NCI-H526 (cell line): Measurements from ENCODE around the gene AQP2.

Experiments used
- DNase-seq, 2 experiments: peaks; one replicate each; lab custom pipeline; 2025; lab: John Stamatoyannopoulos, UW

AQP2 gene

DNA sequence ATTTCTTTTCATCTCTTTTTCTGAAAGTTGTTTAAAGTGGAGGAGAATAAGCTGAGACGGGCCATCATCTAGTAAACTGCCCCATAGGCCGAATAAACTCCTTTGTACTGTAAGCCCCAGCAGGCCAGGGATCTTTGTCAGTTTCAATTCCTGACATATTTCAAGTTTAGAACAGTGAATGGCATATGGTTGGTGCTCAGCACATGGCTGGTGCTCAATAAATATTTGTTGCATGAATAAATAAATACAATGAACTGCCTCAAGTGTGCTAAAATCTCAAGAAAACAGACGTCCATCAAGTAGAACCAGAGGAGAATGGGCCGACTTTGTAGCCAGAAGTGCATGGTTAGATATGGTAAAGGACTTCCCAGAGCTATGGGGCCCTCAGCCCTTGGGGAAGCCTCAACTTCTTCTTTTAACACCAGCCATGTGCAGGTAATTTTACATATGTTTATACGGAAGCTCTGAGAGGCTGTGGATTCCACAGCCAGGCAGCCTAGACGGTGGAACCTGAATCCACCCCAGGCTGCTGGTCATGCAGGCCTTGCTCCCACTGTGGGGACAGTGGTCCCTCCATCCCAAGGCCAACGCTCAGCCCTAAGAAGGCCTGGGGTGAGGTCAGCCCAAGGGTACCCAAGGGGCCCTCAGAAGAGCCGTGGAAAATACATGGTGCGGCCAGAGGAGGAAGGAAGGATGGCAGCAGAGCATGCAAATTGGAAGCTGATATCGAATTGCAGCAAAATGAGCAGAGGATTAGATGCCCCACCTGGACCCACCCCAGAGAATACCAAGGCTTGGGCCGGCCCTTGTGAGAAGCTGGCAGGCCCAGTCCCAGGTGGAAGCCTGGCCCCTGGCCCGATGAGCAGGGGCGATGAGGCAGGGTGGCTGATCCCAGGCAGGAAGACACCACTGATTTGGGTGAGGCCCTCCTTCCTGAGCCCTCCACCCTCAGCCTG lies 8.7 kb upstream of the AQP2 start:
- DNase-seq, result peak; percentile 32 to 61

DNA sequence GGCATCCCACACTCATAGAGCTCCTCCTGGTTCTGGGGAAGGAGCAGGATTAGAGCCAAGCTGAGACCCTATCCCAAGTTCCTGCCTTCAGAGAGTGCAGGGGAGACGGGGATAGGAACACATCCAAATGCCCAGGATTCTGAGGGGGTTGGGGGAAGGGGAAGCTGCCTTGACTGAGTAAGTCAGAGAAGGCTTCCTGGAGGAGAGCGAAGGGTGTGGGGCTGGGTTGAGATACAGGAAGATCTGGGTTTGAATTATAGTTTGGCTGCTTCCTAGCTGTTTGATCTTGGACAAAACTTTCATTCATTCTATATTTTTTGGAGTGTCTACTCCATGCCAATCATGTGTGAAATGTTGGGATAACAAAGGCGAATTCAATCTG lies 8.0 kb upstream of the AQP2 start:
- no peak for DNase-seq

DNA sequence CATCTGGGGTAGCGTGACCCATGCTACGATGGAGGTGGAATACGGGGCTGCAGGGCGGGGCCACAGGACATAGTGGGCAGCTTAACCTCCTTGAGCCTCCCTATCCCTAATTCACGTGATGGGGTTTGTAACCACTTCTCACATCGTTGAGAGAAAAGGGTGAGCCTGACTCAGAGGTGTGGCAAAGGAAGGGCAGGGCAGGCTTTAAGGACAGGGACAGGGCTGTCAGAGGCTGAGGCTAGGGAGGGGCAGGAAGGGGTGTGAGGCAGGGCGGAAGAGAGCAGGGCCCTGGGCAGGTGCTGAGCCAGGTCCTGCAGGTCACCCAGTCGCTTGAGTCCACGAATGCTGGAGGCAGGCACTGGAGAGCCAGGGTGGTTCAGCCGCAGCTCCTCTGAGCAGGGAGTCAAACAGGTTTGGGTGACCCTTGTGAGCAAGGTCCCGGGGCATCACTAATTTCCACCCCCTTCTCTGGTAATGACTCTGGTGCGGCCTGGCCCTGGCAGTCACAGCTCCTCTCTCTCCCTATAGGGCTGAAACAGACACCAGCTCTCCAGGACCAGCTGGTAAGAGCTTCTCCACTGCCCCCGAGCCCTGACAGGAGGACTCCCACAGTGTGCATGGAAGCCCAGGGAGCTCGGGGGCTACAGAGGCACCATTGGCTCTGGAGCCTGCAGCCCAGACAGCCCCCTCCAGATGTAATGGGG lies 7.5 kb upstream of the AQP2 start:
- DNase-seq, result no peak

DNA sequence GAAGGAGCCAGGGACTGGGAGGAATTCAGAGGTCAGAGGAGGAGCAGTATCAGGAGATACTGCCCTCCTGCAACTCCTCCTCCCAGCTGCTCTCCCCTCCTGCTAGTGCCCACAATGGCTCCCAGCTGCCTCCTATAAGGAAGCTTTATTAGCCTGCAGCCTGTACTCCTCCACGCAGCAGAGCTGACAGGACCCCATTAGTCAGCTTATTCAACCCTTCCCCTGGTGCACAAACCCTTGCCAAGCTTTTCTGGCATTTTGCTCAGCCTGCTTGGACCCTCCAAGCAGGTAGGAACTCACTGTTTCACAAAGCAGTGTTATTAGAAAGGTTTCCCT lies 6.9 kb upstream of the AQP2 start:
- no peak for DNase-seq

DNA sequence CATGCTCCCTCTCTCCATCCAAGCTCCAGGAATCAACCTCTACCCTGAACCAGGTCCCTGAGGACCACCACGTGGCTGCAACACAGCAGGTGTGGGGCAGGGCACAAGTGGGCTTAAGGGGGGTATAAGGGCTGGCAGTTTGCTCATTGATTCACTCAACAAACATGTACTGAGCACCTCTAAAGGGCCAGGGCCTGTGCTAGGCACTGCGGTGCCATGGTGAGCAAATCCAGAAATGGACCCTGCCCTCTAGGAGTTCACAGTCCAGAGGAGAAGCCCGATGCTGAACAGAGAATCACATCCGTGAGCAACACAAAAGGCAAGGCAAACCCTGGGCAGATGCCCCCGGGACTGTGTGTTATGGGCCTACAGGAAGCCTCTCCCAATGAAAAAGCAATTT lies 6.5 kb upstream of the AQP2 start:
- no peak for DNase-seq

DNA sequence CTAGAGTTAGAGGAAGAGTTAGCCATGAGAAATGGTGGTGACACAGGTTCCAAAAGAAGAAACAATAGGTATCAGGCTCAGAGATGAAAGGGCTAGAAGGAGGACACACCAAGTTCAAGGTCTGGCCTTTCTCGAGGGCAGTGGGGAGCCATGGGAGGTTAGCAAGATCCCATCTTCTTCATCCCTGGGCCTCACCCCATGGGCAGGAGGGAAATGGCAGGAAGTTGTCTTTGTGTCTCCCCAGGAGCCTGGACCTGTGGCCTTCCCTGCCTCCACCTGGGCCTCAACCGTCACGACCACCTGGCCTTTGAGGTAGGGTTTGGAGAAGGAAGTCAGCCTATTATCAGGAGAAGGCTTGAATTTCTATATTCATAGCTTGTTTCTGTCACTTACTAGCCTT lies 5.8 kb upstream of the AQP2 start:
- DNase-seq, result no peak

DNA sequence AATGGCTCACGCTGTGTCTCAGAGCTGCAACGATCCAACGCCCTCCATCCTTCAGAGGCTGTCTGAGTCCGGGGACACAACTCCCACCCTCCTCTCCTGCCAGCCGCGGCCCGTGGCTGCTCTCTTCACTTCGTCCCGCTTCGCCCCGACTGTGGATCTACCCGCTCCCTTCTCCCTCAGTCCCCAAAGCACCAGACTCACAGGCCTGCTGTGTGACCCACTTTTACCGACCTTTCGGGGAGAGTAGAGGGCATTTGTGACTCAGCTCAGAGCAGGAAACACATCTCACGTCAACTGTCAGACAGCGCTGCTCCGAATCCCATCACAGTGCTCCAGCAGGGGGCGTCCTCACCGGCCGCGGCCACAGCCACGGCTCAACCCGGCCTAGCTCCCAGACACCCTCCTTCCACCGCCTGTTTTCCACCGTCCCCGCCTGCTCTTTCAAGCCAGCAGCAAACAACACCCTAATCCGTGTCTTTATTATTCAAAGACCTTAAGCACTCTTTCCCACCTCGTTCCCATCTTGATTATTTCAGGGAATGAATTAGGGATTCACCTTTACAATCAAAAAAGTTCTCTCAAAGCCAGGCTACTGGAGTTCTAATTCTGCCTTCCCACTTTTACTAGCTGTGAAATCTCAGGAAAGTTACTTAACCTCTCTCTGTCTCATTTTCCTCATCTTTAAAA lies 5.0 kb upstream of the AQP2 start:
- DNase-seq, result peak; percentile 24 to 85

DNA sequence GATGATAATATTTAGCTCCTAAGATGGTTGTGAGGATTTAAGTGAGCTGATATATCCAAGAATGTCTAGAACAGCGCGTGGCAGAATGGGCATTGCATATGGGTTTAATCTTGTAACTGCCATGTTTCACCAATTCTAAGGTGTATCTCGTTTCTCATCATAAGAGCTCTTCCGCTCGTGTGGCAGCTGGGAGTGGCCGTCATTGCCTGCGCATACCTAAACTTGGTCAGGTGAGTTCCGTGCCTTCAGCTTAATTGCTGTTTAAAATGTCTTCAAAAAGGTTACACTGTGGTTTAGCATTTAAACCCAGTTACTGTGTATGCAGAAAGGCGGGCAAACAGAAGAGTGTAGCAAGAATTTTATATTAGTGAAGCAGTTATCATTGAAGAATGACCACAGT lies 4.5 kb upstream of the AQP2 start:
- no peak for DNase-seq

DNA sequence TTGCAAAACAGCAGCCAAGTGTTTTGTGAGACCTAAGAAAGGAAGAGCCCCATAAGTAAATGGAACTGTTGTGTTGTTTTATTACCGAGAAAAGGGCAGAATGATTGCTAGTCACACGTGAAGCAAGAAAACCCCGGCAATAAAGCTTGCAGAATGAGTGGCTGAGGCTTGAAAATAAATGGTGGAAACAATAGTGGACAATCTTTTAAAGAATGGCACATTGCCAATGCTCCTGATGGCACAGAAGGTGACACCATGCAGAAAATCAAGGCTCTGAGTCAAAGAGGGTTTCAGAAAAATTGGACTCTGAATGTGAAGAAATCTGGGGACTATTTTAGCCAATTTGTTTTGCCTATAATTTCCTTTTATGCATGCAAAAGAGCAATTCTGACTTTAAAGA lies 4.0 kb upstream of the AQP2 start:
- DNase-seq, result no peak

DNA sequence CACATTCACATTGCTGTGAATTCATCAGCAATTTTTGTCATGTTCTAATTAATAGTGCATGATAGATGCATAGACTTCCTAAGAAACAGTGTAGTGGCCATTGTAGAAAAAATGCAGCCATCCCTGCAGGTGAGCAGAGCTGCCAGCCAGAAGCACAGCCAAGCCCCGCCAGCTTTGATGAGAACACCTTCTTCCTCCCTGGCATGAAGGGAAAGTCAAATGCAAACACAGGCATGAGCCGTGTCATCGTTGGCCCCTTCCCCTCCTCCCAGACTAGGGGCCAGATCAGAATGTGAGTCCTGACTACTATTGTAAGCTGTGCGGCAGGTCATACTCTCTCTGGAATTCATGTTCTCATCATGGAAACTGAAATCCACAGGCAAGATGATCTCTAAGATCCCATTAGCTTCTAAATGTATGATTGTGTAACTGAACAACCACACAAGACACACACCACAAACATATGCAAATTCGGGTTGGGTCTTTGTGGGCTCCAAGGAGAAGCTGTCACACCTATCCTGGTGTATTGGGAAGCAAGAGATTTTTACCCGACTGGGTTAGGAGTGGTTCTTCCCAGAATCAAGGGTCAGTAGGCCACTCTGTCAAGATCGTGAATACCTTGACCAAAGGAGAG lies 2.8 kb upstream of the AQP2 start:
- peak in 1 of 2 experiments; percentile 45 for DNase-seq

DNA sequence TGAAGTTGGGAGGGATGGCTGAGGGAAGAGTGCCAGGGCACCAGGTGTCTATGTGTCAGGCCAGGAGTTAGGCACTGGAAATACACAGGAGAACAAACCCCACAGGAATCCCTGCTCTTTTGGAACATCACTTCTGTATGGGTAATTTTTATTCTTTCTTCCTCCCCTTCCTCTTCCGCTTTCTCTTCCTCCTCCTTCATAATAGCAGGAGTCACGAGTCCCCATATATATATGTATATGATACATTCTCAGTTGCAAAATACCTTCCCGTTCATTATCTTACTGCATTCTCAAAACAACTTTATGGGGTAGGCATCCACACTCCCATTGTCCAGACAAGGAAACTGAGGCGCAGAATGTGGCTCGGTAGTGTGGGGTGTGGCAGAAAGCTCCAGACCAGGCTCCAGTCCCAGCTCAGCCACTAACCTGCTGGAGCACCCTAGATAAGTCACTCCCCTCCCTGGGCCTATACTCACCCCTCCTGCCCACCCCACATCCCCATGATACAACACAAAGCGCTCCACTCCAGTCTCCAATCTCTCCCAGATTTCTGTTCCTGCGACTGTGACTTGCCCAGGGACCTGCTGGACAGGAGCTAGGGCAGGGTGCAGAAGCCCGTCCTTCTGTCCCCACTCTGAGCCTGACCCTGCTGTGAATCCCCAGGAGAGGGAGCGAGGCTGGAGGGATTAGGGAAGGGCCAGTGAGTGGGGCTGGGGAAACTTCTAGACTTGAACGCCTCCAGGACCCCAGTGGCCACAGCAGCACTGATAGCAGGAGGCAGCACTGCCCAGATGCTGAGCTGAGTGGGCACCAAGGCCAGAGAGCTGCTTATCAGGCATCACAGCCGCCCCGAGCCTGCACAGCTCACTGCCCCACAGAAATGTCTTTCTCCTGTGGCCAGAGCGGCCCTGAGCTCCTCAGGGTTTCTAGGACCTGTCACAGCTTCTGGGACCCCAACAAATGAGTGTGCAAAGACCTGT lies 1.4 kb upstream of the AQP2 start:
- no peak for DNase-seq

DNA sequence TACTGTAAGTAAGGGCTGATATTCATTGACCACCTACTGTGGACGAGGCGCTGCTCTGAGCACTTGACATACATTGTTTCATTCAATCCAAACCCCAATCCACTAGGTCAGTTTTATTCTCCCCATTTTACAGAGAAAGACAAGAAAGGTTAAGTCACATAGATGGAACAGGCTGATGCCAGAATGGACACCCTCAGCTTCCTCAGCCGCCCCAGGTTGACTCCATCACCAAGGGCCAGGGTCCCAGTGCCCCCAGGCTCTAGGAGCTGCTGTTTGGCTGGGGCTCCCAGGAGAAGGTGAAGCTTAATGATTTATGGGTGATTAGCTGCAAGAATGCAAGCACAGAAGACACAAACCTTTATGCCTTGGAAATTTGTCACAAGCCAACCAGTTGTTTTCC lies 671 bp upstream of the AQP2 start:
- DNase-seq, result no peak

DNA sequence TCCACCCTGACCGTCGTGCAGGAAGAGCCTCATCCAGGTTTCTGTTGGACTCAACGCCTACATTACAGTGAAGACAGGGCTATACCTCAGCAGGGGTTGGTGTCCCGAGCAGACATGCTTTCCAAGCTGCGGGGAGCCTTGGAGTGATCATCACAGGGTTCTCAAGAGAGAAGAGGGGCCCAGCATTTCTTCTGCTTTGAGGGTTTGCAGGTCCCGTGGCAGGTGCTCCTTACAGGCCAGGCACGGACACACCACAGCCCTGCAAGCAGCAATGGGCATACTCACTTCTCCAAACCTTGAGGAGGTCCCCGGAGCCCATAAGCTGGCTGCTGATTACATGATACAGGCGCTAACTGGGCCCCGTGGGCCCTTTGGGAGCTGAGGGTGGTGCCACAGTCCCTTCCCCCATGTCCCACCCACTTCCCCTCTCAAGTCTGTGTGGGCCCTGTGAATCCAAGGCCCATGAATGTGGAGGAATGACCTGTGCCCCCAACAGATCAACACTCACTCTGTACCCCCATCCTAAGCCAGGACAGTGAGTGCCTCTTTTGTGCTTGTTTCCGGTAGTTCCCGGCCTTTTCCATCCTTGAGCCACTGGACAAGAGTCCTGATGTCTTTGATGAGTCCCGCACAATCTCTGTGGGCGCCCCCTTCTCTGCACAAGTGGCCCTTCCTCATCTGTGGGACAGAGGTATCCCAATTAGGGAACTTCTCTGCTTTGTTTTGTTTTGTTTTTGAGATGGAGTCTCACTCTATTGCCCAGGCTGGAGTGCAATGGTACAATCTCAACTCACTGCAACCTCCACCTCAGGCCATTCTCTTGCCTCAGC lies 1.1 kb downstream of the AQP2 start:
- no peak for DNase-seq

DNA sequence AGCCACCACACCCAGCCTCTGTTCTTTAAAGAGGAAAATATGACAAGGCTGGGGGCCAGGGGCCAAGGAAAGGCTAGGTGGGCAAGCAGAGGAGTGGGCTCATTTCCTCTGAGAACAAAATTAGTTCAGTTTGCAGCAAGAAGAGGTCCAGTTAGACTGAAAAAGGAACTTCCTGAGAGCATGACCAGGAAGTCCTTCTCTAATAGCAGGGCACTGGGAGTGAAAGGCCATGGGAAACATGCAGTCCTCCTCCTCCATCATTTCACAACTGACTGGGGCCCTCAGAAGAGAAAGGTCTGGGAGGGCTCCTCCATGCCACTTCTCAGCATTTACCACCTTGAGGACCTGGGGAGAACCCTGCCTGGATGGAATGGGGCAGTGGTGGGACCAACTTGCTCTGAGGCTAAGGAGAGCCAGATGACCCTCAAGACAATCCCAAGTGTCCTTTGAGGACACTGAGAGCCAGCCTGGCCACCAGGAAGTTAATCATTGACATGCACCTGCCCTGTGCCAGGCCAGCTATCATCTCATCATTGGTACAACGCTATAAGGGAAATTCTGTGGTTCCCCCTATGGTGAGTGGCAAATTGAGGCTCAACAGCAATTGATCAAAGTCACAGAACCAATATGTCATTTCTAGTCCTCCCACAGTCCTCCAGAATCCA lies 2.0 kb downstream of the AQP2 start:
- DNase-seq, result no peak

DNA sequence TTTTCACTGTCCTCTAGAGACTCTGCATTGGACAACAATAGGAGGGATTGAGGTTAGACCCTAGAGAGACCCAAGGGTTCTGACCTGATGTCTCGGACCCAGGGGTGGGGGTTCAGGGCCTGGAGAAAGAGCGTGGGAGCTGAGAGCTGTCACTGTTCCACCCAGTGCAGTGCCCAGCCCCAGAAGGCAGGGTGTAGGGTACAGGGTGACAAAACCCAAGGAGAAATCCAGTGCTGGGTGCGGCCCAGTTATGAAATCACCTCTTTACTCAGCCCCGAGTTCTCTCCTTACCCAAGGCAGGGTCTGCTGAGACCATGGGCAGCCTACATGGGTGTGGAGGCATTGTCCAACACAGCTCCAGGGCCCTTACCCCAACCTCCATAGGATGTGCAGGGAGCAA lies 2.6 kb downstream of the AQP2 start:
- DNase-seq, result no peak

DNA sequence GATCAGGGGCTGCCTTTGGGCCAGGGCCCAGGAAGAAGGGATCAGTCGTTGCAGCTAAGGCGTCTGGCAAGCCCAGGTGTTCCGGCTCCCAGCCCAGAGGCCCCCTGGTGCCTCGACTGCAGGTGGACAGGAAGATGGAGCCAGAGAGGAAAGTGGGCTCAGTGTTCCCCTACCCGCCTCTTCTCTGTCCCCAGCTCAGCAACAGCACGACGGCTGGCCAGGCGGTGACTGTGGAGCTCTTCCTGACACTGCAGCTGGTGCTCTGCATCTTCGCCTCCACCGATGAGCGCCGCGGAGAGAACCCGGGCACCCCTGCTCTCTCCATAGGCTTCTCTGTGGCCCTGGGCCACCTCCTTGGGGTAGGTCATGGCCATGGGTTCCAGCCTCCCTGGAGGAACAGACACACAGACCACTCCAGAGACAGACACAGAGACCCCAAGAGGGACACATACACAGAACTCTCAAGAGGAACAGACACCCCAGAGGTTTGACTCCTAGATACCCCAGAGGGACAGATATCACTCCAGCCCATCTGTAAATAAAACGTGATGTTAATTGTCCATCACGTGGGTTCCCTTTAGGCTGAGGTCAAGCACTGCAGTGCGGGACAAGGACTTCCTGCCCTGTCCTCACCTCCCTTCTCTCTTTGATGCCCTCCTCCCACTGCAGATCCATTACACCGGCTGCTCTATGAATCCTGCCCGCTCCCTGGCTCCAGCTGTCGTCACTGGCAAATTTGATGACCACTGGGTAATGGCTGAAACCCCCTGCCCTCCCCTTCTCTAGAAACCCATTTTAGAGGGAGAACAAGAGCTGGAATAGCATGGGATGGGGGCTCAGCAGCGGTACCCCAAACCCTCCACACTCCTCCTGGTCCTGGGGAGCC lies 3.7 kb downstream of the AQP2 start:
- no peak for DNase-seq

DNA sequence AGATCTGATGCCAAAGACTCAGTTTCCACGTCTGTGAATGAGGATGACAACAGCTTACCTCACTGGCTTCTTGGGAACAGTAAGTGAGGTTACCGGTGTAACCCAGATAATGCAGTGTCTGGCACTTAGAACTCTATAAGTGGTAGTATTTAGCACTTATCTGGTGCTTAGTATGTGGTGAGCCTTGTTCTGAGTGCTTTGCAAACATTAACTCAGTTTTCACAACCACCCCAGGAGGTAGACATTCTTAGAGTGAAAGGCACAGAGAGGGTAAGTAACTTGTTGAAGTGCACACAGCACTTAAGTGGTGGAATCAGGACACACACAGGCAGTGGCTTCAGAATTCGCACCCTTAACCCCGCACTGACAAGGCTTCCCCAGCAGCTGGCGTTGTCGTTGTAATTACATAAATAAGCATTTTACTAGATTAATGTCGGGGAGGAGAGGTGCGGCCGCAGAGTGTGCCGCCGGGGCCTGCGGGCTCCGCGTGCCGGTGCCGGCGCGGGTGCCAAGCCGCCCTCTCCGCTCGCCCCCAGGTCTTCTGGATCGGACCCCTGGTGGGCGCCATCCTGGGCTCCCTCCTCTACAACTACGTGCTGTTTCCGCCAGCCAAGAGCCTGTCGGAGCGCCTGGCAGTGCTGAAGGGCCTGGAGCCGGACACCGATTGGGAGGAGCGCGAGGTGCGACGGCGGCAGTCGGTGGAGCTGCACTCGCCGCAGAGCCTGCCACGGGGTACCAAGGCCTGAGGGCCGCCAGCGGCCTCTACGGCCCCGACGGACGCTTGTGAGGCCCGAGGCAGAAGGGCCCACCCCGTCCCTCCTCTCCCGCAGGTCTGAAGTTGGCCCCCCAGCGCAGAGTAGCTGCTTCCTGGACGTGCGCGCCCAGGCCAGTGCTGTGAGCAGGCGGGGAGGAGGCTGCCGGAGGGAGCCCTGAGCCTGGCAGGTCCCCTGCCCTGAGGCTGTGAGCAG lies 4.6 kb downstream of the AQP2 start:
- DNase-seq, result no peak
